ENCODE results near the gene SLC13A3.

- TF ChIP-seq, protein P1, sequence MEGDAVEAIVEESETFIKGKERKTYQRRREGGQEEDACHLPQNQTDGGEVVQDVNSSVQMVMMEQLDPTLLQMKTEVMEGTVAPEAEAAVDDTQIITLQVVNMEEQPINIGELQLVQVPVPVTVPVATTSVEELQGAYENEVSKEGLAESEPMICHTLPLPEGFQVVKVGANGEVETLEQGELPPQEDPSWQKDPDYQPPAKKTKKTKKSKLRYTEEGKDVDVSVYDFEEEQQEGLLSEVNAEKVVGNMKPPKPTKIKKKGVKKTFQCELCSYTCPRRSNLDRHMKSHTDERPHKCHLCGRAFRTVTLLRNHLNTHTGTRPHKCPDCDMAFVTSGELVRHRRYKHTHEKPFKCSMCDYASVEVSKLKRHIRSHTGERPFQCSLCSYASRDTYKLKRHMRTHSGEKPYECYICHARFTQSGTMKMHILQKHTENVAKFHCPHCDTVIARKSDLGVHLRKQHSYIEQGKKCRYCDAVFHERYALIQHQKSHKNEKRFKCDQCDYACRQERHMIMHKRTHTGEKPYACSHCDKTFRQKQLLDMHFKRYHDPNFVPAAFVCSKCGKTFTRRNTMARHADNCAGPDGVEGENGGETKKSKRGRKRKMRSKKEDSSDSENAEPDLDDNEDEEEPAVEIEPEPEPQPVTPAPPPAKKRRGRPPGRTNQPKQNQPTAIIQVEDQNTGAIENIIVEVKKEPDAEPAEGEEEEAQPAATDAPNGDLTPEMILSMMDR (IDR thresholded peaks at IDR 0.05): no peak
- no peak for TF ChIP-seq POLR2A (IDR thresholded peaks at IDR 0.05)
Observed at GRCh38 chr20:46519471-46520068, 131.7 kb downstream of the SLC13A3 start.
